B cell (primary cell): Measurements from ENCODE around the gene CAMK2B.
A peak's percentile ranks its signal among the peaks of the same experiment; 100 is the strongest.

Experiments
- CTCF ChIP-seq: fragments of 200-600 bp; IDR thresholded peaks from one replicate; pipeline ENCODE4 v1.8.0; 2022; ENCODE audit warnings: antibody characterized with exemption, mild to moderate bottlenecking
- EZH2 ChIP-seq: IDR thresholded peaks from 2 replicates; pipeline ENCODE4 v1.6.1; 2012; ENCODE audit warnings: borderline replicate concordance, low read depth, mild to moderate bottlenecking, moderate library complexity, low read length; ENCODE audit not compliant: insufficient read depth, poor library complexity, severe bottlenecking

- TF ChIP-seq CTCF (peak; percentile 56), EZH2 (no peak)
Observed at GRCh38 chr7:44200699-44201461, 124.5 kb downstream of the CAMK2B start, which contains the start of gene YKT6.
